GM19328 (cell line): ENCODE results near the gene POLR1G.

ENCODE experiments used
- ATAC-seq: cut with Tn5 transposase; IDR thresholded peaks from one replicate; pipeline ENCODE4 v1.9.1; 2021; ENCODE audit warnings: mild to moderate bottlenecking, moderate library complexity; ENCODE audit not compliant: unreplicated experiment

POLR1G gene, protein sequence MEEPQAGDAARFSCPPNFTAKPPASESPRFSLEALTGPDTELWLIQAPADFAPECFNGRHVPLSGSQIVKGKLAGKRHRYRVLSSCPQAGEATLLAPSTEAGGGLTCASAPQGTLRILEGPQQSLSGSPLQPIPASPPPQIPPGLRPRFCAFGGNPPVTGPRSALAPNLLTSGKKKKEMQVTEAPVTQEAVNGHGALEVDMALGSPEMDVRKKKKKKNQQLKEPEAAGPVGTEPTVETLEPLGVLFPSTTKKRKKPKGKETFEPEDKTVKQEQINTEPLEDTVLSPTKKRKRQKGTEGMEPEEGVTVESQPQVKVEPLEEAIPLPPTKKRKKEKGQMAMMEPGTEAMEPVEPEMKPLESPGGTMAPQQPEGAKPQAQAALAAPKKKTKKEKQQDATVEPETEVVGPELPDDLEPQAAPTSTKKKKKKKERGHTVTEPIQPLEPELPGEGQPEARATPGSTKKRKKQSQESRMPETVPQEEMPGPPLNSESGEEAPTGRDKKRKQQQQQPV

DNA sequence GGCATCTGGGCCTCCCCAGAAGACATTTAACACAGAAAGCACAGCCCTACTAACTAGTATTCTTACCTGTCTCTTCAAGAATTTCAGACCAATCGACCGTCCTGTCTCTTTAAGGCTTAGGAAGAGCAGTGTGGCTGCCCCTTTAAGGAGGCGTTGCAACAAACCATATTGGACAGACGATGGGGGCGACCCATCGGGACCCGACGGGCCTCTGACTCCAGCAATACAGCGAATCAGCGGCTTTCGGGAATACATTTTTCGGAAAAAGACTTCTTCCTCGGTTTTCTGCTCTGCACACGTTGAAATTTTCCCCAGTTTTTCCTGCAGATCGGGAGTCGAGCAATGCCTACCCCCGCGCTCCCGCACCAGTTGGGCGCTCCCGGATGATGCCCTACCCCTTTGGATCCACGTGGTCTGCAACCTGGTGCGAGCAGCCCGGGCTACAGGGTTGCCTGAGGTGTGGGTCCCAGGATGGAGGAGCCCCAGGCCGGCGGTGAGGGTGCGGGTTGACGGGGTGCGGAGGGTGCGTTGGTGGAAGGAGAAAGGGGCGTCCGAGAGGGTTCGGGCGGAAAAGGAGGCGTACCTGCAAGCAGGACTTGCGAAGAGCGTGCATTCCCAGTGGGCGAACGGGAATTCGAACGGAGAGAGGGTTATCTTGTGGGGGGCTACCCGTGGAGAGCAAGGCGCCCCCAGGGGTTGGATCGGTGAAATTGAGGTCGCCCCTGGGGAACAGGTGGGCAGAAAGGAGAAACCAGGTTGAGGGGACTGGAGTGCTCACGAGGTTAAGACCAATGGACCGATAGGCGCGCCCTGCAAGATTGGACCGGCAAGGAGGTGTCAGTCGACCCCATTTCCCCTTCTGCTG lies at the start of gene POLR1G:
Gene POLR1G, plus strand, starts transcription at position 419 of the 865 bp plus-strand sequence. Its CDS starts 53 bp downstream, at position 472.
- ATAC-seq = peak; percentile 80

DNA sequence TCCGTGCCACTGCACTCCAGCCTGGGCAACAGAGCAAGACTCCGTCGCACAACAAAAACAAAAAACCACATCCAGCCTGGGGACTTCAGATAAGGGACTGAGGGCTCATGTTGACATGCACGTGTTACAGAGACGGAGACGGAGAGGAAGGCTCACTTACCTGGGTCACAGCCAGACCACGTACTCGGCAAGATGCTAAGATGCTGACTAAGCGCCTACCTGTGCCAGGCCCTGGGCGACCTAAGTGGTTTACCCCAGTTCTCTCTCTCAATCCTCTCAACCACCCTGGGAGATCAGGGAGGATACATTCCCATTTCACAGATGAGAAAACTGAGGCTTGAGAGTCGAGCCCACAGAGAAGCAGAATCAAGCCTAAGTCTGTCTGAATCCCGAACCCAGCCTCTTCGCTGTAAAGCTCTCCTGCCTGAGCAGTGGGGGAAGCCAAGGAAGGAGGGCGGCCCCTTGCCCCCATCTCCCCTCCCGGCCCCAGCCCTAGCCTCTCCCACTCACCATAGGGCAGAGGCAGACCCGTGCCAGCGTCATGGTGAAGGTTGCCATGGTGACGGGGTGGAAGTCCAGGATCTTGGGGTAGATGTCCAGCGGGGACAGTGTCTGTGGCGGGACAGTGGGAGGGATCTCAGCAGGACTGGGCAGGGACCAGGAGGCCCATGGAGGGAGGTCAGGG lies 49.5 kb upstream of the POLR1G start:
- no peak for ATAC-seq

DNA sequence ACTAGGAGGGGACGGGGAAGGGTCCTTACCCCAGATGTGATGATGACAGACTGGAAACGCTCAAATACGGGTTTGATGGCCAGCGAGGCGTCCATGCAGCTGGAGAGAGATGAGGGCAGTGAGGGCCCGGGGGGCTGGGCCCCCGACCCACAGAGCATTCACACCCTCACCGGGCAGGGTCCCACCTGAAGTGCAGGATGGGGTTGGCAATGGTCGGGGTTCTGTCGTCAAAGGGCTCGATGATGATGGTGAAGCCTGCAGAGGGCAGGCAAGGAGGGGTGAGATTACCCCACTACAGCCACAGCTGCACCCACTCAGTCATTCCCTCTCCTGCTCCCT lies 49.0 kb upstream of the POLR1G start:
- ATAC-seq = no peak

DNA sequence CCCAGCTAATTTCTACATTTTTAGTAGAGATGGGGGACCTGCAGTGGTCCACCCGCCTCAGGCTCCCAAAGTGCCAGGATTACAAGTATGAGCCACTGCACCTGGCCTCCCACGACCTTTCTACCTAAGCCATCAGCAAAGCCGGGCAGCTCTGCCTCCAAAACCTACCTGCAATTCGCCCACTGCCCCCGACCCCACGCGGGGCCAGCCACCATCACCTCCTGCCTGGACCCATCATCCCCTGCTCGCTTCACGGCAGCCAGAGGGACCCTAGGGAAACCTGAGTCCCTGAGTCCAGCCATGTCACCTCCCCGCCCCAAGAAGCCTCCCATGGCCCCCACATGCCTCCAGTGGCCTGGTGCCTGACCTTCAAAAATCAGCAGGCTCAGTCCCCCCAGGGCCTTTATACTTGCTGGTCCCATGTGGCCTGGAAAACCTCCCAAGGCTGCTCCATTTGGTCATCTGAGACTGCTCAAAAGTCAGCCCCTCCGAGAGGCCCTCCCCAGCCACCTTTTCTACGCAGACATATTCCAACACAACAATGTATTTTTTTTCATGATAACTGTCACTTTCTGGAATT lies 48.1 kb upstream of the POLR1G start:
- ATAC-seq = no peak

DNA sequence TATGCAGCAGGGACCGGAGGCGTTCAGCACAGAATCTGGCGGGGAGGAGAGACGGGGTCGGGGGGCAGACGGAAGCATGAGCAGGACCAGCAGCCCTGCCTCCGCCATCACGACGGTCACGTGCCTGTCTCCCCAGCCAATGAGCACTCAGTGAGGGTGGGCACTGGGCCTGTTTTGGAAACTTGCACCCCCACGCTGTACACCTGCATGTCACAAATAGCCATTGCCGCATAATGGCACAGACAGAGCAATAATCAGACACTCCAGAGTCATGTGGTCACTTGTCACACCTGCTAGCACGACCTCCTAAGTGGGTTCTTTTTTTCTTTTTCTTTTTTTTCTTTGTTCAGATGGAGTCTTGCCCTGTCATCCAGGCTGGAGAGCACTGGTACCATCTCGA lies 44.8 kb upstream of the POLR1G start:
- ATAC-seq = no peak

DNA sequence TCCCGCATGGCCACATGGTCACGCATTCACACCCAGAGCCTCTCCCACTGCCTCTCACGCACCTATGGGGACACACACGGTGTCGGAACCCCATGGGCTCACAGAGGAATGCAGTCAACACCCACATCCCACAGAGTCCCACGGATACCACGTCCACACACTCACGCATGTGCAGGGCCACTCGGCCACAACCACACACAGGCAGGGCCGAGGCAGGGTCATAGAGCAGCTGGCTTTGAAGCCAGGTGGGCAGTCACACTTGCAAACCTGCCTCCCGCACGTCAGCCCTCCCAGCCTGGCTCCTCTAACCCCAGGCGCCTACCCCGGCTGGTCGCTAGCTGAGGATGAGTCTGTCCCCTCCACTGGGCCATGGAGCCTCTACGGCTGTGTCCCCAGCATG lies 44.2 kb upstream of the POLR1G start:
- ATAC-seq = no peak

DNA sequence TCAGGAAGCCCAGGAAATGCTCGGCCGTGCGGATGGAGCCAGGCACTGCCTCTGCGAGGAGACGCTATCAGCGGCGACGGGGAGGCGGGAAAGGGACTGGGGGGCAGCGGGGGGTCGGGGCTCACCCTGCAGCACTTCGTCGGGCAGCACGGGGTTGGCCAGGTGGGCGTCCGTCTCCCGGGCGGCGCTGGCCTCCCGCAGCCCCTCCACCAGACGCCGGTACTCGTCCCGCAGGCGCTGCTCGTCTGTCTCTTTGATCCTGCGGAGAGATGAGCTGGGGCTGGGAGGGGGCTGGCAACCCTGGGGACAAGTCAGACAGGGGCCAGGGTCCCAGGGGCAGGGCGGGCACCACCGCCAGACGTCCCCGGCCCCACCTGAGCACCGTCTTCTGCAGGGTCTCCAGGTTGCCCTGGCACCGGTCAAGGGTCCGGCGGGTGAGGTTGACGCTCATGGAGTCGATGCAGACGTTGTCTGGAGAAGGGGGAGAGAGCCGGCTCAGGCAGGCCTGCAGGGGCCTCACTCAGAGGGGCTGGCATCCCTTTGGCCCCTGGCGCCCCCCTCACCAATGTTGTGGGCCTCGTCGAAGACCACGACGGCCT lies 42.5 kb upstream of the POLR1G start:
- no peak for ATAC-seq

DNA sequence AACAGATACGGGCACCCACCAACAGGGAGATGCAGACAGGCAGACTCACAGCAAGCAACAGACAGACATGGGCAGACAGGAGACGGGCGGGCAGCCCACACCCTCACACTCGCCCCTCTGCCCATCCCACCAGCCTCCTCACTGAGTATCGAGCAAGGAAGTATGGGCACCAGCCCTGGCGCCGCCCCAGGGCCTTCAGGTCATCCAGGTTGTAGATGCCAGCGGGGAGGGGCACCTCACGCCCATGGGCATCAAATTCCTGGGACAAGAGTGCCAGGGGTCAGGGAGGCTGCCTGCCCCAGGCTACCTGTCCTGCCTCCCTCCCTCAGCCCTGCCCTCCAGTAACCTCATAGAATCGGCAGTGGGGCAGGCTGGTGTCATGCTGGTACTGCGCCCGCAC lies 41.7 kb upstream of the POLR1G start:
- no peak for ATAC-seq

DNA sequence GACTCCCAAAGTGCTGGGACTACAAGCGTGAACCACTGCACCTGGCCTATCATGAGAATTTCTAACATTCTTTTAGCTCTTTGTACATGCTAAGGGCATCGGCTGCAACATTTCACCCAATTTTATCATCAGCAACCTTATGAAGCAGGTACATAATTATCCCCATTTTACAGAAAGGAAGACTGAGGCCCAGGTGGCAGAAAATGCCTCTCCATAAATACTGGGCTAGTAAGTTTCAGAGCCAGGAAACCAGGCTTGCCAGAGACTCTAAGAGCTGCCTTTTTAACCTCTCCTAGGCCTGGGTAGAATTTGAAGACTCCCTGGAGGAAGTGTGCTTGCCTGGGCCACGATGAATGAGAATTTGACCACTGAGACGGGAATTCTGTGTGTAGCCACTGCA lies 38.3 kb upstream of the POLR1G start:
- no peak for ATAC-seq

DNA sequence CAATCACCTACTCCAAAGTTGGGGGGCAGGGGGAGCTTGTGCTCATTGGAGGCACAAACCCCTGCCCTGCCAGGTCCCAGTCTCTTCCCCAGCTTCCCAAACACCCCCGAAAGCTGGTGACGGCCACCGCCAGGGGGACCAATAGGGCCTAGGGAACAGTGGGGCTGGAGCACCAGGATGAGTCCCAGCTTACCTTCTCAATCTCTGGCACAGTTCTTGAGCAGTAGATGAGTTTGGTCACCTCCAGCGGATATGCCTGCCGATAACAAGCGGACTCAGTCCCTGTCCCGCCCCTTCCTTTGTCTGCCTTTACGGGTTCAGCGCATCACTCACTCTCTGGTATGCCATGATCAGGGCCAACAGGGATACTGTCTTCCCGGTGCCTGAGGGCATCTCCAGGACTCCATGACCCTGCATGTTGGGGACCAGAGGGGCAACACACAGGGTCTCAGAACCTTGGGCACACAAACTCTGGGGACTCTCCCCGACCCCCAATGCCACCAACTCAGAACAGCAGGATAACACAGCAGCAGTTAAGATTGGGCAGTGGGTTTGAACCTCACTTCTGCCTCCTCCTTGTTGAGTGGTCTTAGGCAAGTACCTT lies 37.6 kb upstream of the POLR1G start:
- ATAC-seq = no peak

DNA sequence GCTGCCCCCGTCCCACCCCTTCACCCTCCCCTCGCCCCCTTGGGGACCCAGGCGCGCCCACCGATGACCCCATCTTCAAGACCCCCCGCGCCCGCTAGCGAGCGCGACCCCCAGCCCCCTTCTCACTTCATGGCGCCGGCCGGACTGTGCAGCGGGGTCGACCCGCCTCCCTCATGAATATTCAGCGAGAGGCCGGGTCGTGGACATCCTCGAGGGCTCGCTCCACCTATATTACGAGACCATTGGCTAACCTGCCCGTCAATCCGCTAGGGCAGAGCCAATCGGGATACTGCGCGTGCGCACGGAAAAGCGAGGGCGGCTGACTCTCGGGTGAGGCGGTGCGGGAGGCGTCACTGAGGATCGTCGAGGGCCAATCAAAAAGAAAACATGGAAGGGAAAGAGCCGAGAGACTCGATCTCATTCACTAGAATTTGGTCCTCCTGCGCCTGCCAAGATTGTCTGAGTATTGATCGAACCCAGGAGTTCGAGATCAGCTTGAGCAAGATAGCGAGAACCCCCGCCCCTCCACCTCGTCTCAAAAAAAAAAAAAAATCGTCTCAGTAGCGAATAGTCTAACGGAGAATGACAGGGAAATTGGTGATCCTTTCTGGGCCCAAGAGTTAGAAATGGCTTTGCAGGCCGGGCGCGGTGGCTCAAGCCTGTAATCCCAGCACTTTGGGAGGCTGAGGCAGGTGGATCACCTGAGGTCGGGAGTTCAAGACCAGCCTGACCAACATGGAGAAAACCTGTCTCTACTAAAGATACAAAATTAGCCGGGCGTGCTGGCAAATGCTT lies 35.8 kb upstream of the POLR1G start, which contains the start of gene ERCC2:
Gene ERCC2, minus strand, starts transcription at position 164 of the 795 bp plus-strand sequence. Its CDS starts 33 bp downstream, at position 131.
- peak; percentile 95 for ATAC-seq

DNA sequence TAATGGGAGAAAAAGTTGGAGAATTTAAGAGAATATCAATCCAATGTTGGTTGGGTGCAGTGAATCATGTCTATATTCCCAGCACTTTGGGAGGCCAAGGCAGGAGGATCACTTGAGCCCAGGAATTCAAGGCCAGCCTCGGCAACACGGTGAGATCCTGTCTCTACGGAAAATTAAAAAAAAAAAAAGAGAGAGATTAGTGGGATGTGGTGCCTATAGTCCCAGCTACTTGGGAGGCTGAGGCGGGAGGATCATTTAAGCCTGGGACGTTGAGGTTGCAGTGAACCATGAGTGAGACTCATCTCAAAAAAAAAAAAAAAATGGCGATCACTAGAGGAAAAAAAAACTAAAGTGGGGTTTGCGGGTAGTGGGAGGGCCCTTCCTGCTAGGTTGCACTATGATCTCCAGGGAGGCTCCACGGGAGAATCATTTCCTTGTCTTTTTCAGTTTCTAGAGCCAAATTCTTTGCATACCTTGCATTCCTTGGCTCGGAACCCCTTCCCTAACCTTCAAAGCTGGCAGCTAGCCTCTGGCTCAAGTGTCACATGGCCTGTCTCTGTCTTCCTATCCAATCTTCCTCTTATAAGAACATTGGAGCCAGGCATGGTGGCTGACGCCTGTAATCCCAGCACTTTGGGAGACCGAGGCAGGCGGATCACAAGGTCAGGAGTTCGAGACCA lies 30.3 kb upstream of the POLR1G start:
- ATAC-seq = no peak

DNA sequence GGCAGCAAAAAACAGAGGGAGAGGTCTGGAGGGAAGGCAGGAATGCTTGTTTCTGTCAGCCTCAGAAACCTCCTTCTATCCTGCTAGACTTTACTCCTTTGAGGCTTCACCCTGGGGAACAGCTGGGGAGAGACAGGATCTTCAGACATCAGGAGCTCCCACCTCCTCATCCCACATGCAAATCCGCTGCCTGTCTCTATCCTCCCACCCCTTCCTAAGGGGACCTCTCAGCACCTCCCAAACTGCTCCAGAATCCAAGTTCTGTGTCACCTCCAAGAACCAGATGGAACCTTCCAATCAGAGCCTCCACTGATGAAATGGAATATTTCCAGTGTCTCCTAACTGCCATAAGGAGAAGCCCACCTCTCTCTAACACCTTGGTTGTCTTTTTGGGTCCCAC lies 26.3 kb upstream of the POLR1G start:
- no peak for ATAC-seq

DNA sequence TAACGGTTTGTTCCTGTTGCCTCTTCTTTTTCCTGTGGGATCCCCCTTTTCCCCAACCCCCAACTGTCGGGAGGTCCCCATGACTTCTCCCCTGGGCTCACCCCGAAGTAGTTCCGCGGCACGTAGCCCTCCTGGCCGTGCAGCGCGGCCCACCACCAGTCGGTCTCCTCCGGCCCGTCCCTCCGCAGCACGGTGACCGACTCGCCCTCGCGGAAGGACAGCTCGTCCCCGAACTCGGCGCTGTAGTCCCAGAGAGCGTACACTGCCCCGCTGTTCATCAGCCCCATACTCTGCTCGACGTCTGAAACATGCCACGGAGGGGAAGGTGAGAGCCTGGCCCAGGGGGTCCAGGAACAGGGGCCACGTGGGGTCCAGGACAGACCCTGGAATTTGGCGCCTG lies 24.0 kb upstream of the POLR1G start:
- ATAC-seq = no peak

DNA sequence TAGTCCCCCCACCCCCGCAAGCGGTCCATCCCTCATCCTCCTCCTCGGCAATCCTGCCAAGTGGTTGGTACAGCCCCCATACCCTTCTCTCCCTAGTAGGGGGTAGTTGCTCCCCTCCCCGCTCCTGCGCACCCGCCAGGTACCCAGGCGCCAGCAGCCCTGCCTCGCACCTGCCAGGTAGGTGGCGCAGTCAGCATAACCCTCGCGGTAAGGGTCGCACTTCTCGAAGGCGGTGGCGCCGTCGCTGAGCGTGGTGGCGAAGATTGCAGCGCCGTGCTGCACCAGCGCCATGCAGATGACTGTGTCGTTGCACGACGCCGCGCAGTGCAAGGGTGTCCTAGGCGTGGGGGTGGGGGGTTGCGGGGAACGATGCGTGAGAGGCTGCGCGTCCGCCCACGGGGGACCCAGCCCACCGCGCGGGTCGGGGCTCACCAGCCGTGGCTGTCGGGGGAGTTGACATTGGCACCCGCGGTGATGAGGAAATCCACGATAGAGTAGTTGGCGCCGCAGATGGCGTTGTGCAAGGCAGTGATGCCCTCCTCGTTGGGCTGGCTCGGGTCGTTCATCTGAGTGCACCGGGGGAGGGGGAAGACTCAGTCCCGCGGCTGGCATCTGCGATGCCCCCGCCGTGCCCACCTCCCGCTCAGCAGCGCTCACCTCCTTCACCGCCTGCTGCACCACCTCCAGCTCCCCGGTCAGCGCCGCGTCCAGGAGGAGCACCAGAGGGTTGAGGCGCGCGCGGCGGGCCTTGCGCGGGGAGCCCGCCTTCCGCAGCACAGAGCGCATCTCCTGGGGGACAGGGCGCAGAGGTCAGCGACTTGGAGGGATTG lies 20.8 kb upstream of the POLR1G start:
- no peak for ATAC-seq

DNA sequence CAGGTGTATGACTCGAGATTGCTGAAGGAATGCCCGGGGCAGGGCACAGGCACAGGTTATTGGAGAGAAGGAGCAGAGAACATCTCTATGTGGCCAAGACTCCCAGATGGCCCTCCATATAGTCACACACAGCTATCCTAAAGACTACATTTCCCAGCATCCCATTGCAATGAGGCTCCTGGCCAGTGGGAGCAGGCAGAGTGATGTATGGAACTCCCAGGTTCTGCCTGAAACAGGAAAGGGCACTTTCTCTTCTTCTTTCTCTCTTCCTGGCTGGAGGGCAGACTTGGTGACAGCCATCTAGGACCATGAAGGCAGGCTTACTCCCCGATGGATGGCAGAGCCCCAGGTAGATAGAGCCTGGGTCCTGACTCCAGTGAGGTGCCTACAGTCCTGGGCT lies 15.1 kb upstream of the POLR1G start:
- no peak for ATAC-seq

DNA sequence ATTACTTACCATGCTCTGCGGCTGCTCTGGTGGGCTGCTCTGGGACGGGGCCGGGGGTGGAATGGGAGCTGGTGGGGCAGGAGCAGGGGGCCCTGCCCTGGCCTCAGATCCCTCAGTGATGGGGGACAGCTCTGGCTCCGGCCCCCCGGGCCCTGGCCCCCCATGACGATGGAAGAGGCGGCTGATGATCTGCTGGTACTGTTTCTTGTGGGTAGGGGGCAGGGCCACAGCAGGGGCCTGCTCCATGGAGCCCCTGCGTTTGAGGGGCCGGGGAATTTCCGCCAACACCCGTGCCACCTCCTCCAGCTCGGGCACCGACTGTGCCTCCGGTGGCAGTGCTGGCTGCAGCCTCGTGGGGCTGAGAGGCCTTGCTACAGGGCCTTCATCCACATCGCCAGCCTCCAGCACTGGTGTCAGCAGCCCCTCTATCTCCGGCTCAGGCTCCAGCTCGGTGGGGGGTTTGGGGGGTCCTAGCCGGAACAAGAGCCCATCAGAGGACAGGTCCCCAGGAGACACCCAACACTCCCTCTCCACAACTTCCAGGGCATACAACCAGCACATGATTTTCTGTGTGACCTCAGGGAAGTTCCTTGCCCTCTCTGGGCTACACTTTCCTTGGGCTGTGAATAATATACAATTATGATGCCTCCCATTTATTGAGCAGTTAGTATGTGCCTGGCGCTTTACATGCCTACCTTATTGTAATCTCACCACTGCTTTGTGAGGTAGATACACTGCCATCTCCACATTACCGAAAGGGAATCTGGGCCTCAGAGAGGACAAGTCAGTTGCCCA lies 14.4 kb upstream of the POLR1G start:
- ATAC-seq = no peak
